ENCODE measurements around the gene AUTS2. TPM values are rescaled to one million over a fixed set of nuclear protein-coding genes. Genes with fewer than 3 reads are reported as not detected.

Gene AUTS2
- total RNA-seq, 3 donors from 2014 or later, result 31.2 to 67.6 (median 36.5) TPM

DNA sequence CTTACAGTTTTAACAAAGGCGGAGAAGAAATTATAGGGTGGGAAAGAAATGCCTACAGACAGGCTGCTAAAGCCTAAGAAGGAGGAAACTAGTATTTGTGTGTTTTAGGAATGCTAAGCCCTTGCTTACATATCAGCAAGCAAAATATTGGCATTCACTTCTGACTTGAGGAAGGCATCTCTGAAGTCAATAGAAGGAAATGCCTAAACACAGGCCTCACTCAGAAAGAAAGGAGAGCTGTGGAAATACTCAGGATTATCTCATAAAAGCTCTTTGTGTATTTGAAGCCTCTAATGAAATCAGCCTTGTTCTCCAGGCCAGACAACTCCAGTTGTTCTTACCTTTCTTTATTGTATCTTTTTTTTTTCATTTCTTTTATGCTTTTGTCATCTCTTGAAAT lies 158.0 kb downstream of the AUTS2 start:
- no peaks in the 10 kb centered on the region for H3K4me1 ChIP-seq (ENCODE audit: low read depth)
- H3K9me3 ChIP-seq, result no peaks in the 10 kb centered on the region
- H3K36me3 ChIP-seq (ENCODE audit: low read depth), result no peaks in the 10 kb centered on the region
- TF ChIP-seq, protein P1, sequence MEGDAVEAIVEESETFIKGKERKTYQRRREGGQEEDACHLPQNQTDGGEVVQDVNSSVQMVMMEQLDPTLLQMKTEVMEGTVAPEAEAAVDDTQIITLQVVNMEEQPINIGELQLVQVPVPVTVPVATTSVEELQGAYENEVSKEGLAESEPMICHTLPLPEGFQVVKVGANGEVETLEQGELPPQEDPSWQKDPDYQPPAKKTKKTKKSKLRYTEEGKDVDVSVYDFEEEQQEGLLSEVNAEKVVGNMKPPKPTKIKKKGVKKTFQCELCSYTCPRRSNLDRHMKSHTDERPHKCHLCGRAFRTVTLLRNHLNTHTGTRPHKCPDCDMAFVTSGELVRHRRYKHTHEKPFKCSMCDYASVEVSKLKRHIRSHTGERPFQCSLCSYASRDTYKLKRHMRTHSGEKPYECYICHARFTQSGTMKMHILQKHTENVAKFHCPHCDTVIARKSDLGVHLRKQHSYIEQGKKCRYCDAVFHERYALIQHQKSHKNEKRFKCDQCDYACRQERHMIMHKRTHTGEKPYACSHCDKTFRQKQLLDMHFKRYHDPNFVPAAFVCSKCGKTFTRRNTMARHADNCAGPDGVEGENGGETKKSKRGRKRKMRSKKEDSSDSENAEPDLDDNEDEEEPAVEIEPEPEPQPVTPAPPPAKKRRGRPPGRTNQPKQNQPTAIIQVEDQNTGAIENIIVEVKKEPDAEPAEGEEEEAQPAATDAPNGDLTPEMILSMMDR (IDR thresholded peaks at IDR 0.05), result no peak
- intact Hi-C loops (cut with DNase I, micrococcal nuclease), result no loop called here
- no peak overlapping the region for H3K4me3 ChIP-seq
- DNase-seq, result no peak
- ATAC-seq, result no peak

DNA sequence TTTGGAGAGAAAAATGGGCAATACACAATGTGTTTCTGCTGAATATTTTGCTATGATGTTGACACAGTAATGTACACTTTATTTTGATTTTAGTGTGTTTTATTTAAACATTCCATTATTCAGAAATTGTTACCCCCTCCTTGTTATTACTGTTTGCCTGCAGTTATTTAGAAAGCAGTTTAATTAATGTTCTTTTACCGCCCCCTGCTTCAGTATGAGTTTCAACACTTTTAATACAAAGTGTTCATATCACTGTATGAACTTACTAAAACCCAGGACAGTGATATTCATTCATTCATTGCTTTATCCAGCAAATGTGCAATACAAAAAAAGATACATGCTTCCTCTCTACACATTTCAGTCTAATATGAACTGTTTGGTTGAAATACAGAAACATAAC lies 159.3 kb downstream of the AUTS2 start:
- DNase-seq, result no peak
- Histone ChIP-seq H3K9me3 (no peaks in the 10 kb centered on the region), H3K4me1 (ENCODE audit: low read depth) (no peaks in the 10 kb centered on the region), H3K36me3 (ENCODE audit: low read depth) (no peaks in the 10 kb centered on the region), H3K4me3 (no peak overlapping the region)
- intact Hi-C loops (cut with DNase I, micrococcal nuclease), result no loop called here
- no peak for ATAC-seq
- TF ChIP-seq, protein P1 (IDR thresholded peaks at IDR 0.05), result no peak

DNA sequence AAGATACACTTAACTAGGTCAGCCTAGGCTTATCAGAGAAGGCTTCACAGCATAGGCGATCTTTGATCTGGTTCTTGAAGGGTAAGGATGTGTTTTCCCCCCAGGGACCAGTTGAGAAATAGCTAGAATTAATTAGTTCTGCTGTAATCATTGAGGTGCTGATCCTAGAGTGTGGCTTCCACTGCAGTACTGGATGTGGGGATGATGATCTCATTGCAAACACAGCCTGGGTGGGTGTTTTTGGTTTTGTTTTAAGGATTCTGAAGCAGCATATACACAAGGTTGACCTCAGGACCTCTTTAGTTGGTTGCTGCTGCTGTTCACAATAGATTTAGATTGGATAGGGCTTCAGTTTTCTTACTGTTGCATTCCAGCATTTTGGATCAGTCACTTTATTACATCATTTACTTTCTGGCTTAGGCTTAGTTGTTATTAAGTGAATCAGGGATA lies 159.7 kb downstream of the AUTS2 start:
- Histone ChIP-seq H3K9me3 (no peaks in the 10 kb centered on the region), H3K4me3 (no peak overlapping the region), H3K36me3 (ENCODE audit: low read depth) (no peaks in the 10 kb centered on the region), H3K4me1 (ENCODE audit: low read depth) (no peaks in the 10 kb centered on the region)
- DNase-seq (no peak), ATAC-seq (no peak)
- TF ChIP-seq, protein P1 (IDR thresholded peaks at IDR 0.05), result no peak
- intact Hi-C loops (cut with DNase I, micrococcal nuclease), result no loop called here

DNA sequence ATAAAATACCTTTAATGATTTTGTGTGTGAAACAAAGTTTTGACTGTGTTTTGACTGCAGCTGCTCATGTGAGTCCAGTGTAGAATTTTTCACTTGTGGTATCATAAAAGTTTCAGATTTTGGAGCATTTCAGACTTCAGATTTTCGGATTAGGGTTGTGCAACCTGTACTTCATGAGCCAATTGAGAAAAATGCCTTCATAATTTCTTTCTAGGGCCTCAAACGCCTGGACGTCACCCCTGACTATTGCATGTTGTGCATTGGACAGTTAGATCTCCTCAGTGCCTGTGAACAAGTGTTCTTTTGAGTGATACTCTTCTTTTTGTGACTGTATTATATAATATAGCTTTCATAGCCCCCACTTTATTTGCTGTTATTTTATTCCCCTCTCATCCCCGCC lies 161.1 kb downstream of the AUTS2 start:
- no peaks in the 10 kb centered on the region for H3K36me3 ChIP-seq (ENCODE audit: low read depth)
- no peaks in the 10 kb centered on the region for H3K9me3 ChIP-seq
- no peak overlapping the region for H3K4me3 ChIP-seq
- ATAC-seq, result no peak
- no peaks in the 10 kb centered on the region for H3K4me1 ChIP-seq (ENCODE audit: low read depth)
- no peak for DNase-seq
- TF ChIP-seq, protein P1 (IDR thresholded peaks at IDR 0.05), result no peak
- intact Hi-C loops (cut with DNase I, micrococcal nuclease), result no loop called here

DNA sequence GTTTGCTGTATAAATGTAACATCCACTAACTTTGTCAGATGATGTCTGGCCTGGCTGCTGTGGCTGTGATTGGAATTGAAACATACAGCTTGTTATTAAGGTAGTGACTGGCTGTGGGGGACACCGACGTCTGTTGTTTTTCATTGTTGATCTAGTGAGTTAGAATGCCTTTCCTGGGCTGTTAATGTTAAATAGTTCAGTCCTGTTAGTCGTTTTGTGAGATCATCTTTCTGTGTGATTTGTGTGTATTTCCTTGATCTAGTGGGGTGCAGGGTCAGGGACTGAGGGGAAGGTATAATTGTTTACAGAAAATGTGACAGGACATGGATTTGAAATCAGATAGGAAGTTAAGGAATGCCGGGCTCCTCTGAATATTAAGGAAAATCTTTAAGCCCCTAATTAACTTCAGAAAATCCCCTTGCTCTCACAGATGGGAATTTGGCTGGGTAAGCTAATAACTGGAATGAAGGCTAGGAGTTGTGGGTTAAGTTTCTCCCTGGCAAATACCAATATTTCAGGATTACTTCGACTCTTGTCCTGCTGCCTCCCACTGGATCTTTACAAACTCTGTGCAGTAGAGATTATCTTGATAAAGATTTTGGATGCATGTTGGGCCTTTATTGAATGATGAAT lies 163.1 kb downstream of the AUTS2 start:
- intact Hi-C loops (cut with DNase I, micrococcal nuclease), result no loop called here
- Histone ChIP-seq H3K4me3 (no peak overlapping the region), H3K4me1 (ENCODE audit: low read depth) (no peaks in the 10 kb centered on the region), H3K36me3 (ENCODE audit: low read depth) (no peaks in the 10 kb centered on the region), H3K9me3 (no peaks in the 10 kb centered on the region)
- ATAC-seq (no peak), DNase-seq (no peak)
- TF ChIP-seq, protein P1 (IDR thresholded peaks at IDR 0.05), result no peak
